ENCODE results near the gene SCN1B. TPM values are rescaled to one million over a fixed set of nuclear protein-coding genes. Genes with fewer than 3 reads are reported as not detected.
A peak's percentile ranks its signal among the peaks of the same experiment; 100 is the strongest.

SCN1B gene
- polyA plus RNA-seq, 1 donor from 2014 or later, result 1.5 TPM

- Histone ChIP-seq H3K27me3 (ENCODE audit: insufficient read depth, low read depth, low read length) (no peaks in the 10 kb centered on the region), H3K9me2 (ENCODE audit: insufficient read depth, low read length) (no peaks in the 10 kb centered on the region), H3K9ac (ENCODE audit: low read length) (no peak overlapping the region), H3F3A (ENCODE audit: insufficient read depth, low read length, poor library complexity, severe bottlenecking) (no peaks in the 10 kb centered on the region), H3K4me3 (ENCODE audit: low read length) (no peak overlapping the region), H3K9me3 (ENCODE audit: low read length) (no peaks in the 10 kb centered on the region), H3K4me2 (ENCODE audit: low read length) (no peak overlapping the region), H3K79me2 (replicated peaks; ENCODE audit: insufficient read depth, low read length) (no peaks in the 10 kb centered on the region), H3K36me3 (ENCODE audit: insufficient read depth, low read length) (no peaks in the 10 kb centered on the region), H2AFZ (ENCODE audit: low read depth, low read length) (no peak overlapping the region), H3K27ac (ENCODE audit: low read length) (peak overlapping the region; percentile 16), H4K20me1 (ENCODE audit: insufficient read depth) (no peaks in the 10 kb centered on the region)
- TF ChIP-seq TAF1 (IDR thresholded peaks at IDR 0.05; ENCODE audit: low read depth), result no peak
- TF ChIP-seq EP300 (conservative IDR thresholded peaks at IDR 0.05; ENCODE audit: poor library complexity, severe bottlenecking), result no peak
- no peak for TF ChIP-seq MXI1 (conservative IDR thresholded peaks at IDR 0.05; ENCODE audit: poor library complexity, severe bottlenecking)
- no peak for TF ChIP-seq REST (IDR thresholded peaks at IDR 0.05; ENCODE audit: borderline replicate concordance)
- TF ChIP-seq SMC3 (conservative IDR thresholded peaks at IDR 0.05; ENCODE audit: poor library complexity), result peak; percentile 42
- TF ChIP-seq EZH2 (IDR thresholded peaks at IDR 0.05; ENCODE audit: borderline replicate concordance, insufficient read depth, low read length, poor library complexity, severe bottlenecking), result no peak
- peak; percentile 52 for TF ChIP-seq RAD21 (conservative IDR thresholded peaks at IDR 0.05)
- no peak for TF ChIP-seq POLR2AphosphoS5 (IDR thresholded peaks at IDR 0.05)
- TF ChIP-seq CTCF (IDR thresholded peaks at IDR 0.05; ENCODE audit: poor library complexity, severe bottlenecking), result peak; percentile 64
Observed at GRCh38 chr19:35055715-35056179, 25.5 kb downstream of the SCN1B start.

GRCh38 chr19:35056513-35057063, 26.3 kb downstream of the SCN1B start:
- TF ChIP-seq POLR2AphosphoS5 (IDR thresholded peaks at IDR 0.05) (no peak), REST (IDR thresholded peaks at IDR 0.05; ENCODE audit: borderline replicate concordance) (no peak), CTCF (IDR thresholded peaks at IDR 0.05; ENCODE audit: poor library complexity, severe bottlenecking) (no peak), TAF1 (IDR thresholded peaks at IDR 0.05; ENCODE audit: low read depth) (no peak), SMC3 (conservative IDR thresholded peaks at IDR 0.05; ENCODE audit: poor library complexity) (no peak), EZH2 (IDR thresholded peaks at IDR 0.05; ENCODE audit: borderline replicate concordance, insufficient read depth, low read length, poor library complexity, severe bottlenecking) (no peak), MXI1 (conservative IDR thresholded peaks at IDR 0.05; ENCODE audit: poor library complexity, severe bottlenecking) (no peak), RAD21 (conservative IDR thresholded peaks at IDR 0.05) (no peak), EP300 (conservative IDR thresholded peaks at IDR 0.05; ENCODE audit: poor library complexity, severe bottlenecking) (no peak)
- H3F3A ChIP-seq (ENCODE audit: insufficient read depth, low read length, poor library complexity, severe bottlenecking), result no peaks in the 10 kb centered on the region
- no peaks in the 10 kb centered on the region for H3K27me3 ChIP-seq (ENCODE audit: insufficient read depth, low read depth, low read length)
- no peak overlapping the region for H3K27ac ChIP-seq (ENCODE audit: low read length)
- no peaks in the 10 kb centered on the region for H4K20me1 ChIP-seq (ENCODE audit: insufficient read depth)
- H3K4me3 ChIP-seq (ENCODE audit: low read length), result no peak overlapping the region
- H2AFZ ChIP-seq (ENCODE audit: low read depth, low read length), result no peak overlapping the region
- H3K4me2 ChIP-seq (ENCODE audit: low read length), result no peak overlapping the region
- H3K9me2 ChIP-seq (ENCODE audit: insufficient read depth, low read length), result no peaks in the 10 kb centered on the region
- H3K36me3 ChIP-seq (ENCODE audit: insufficient read depth, low read length), result no peaks in the 10 kb centered on the region
- no peaks in the 10 kb centered on the region for H3K79me2 ChIP-seq (replicated peaks; ENCODE audit: insufficient read depth, low read length)
- H3K9me3 ChIP-seq (ENCODE audit: low read length), result no peaks in the 10 kb centered on the region
- no peak overlapping the region for H3K9ac ChIP-seq (ENCODE audit: low read length)

Data from neural cell (in vitro differentiated cells).